ENCODE results near the gene APP.

Gene APP

DNA sequence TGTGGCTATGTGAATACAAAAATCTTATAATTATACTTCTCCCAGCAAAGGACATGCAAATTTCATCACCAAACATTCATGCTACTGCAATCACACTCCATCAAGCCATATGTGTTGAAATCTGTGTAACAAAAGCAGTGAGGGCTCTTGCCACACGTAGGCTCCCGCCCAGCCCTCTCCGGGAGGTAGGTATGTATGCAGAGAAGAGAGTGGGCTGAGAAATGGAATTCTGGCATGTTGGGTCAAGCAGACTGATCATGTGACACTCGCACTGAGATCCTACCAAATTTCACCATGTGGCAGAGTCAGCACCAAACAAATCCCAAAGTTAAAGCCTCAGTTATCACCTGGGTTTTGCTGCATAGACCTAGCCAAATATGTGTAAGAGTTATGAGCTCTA, 49.7 kb downstream of the APP start:
- Histone ChIP-seq H3K27ac (no peak overlapping the region), H3K4me1 (no peaks in the 10 kb centered on the region), H2AFZ (no peak overlapping the region), H3K4me3 (ENCODE audit: low read depth, low read length) (no peak overlapping the region), H3K27me3 (ENCODE audit: control insufficient read depth, insufficient read depth, low read length) (no peaks in the 10 kb centered on the region), H3K36me3 (ENCODE audit: control insufficient read depth, insufficient read depth, low read length) (no peaks in the 10 kb centered on the region), H3K4me2 (ENCODE audit: low read length) (no peak overlapping the region), H3K9me3 (ENCODE audit: control insufficient read depth, low read length) (no peaks in the 10 kb centered on the region), H3K79me2 (no peaks in the 10 kb centered on the region), H3K9ac (no peak overlapping the region)
- TF ChIP-seq, protein P1, sequence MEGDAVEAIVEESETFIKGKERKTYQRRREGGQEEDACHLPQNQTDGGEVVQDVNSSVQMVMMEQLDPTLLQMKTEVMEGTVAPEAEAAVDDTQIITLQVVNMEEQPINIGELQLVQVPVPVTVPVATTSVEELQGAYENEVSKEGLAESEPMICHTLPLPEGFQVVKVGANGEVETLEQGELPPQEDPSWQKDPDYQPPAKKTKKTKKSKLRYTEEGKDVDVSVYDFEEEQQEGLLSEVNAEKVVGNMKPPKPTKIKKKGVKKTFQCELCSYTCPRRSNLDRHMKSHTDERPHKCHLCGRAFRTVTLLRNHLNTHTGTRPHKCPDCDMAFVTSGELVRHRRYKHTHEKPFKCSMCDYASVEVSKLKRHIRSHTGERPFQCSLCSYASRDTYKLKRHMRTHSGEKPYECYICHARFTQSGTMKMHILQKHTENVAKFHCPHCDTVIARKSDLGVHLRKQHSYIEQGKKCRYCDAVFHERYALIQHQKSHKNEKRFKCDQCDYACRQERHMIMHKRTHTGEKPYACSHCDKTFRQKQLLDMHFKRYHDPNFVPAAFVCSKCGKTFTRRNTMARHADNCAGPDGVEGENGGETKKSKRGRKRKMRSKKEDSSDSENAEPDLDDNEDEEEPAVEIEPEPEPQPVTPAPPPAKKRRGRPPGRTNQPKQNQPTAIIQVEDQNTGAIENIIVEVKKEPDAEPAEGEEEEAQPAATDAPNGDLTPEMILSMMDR (IDR thresholded peaks at IDR 0.05): no peak

DNA sequence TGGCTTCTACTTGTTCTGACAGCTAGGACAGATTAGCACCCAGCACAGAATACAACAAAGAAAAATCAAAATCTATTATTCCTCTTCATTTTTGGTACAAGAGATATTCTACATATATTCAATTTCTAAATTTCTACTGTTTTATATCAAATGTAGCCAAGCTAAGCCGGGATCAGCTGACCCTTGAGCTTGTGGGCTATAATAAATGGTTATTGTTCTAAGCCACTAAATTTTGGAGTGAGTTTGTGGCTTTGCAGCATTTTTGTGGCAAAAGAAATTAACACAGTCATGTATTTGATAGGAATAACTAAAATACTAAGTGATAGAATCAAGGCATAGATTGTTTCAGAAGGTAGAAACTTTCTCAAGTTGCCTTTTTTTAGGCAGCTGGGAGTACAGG, 50.7 kb downstream of the APP start:
- Histone ChIP-seq H3K79me2 (no peaks in the 10 kb centered on the region), H2AFZ (no peak overlapping the region), H3K27me3 (ENCODE audit: control insufficient read depth, insufficient read depth, low read length) (no peaks in the 10 kb centered on the region), H3K4me1 (no peaks in the 10 kb centered on the region), H3K27ac (no peak overlapping the region), H3K4me2 (ENCODE audit: low read length) (no peak overlapping the region), H3K36me3 (ENCODE audit: control insufficient read depth, insufficient read depth, low read length) (no peaks in the 10 kb centered on the region), H3K9me3 (ENCODE audit: control insufficient read depth, low read length) (no peaks in the 10 kb centered on the region), H3K4me3 (ENCODE audit: low read depth, low read length) (no peak overlapping the region), H3K9ac (no peak overlapping the region)
- TF ChIP-seq, protein P1 (IDR thresholded peaks at IDR 0.05): no peak

DNA sequence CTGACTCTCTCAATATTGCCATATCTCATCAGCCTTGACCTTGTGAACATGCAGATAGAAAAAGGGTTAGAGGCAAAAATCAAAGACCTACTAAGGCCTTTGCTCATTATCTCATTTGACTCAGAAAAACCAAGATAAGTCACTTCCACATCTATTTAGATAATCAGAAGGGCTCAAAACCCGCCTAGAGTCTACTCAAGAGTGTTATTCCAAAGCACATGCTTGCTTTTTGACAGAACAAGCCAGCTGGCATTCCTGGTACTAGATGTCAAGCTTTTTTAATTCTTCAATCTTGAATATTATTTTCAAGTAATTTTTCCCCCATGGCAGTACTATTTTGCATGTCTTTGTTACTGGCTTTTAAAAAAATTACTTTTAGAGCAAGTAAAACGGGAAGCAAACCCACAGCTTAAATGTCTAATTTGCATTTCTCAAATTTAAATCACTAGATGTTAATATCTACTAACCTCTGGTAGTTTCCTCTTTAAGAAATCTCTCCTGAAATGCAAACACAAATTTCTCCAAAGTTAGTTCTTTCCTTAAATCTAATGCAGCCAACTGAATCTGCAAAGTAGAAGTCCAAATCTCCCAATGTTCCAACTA, 51.5 kb downstream of the APP start:
- Histone ChIP-seq H3K4me1 (no peaks in the 10 kb centered on the region), H3K9me3 (ENCODE audit: control insufficient read depth, low read length) (no peaks in the 10 kb centered on the region), H3K4me3 (ENCODE audit: low read depth, low read length) (no peak overlapping the region), H2AFZ (no peak overlapping the region), H3K79me2 (no peaks in the 10 kb centered on the region), H3K4me2 (ENCODE audit: low read length) (no peak overlapping the region), H3K36me3 (ENCODE audit: control insufficient read depth, insufficient read depth, low read length) (no peaks in the 10 kb centered on the region), H3K27me3 (ENCODE audit: control insufficient read depth, insufficient read depth, low read length) (no peaks in the 10 kb centered on the region), H3K27ac (no peak overlapping the region), H3K9ac (no peak overlapping the region)
- TF ChIP-seq, protein P1 (IDR thresholded peaks at IDR 0.05): no peak

DNA sequence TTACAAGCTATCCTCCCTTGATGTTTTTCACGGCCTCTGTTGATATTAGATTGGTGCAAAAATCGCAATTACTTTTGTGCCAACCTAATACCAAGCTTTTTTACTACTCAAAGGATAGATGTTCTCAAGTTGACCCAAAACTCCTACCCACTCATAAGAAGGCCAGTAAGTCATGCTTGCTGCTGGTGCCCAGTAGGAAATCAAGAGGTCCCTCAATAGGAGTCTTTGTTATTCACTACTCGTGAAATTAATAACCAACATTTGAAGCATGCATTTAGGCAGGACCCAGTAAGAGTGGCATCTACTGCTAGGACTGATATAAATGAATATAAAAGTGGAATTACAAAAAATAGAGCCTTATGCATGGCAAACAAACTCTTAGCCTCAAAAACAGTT, 52.6 kb downstream of the APP start:
- no peaks in the 10 kb centered on the region for H3K4me1 ChIP-seq
- H3K36me3 ChIP-seq (ENCODE audit: control insufficient read depth, insufficient read depth, low read length): no peaks in the 10 kb centered on the region
- no peaks in the 10 kb centered on the region for H3K27me3 ChIP-seq (ENCODE audit: control insufficient read depth, insufficient read depth, low read length)
- no peaks in the 10 kb centered on the region for H3K9me3 ChIP-seq (ENCODE audit: control insufficient read depth, low read length)
- H3K4me2 ChIP-seq (ENCODE audit: low read length): no peak overlapping the region
- H3K4me3 ChIP-seq (ENCODE audit: low read depth, low read length): no peak overlapping the region
- H2AFZ ChIP-seq: no peak overlapping the region
- TF ChIP-seq, protein P1 (IDR thresholded peaks at IDR 0.05): no peak
- no peak overlapping the region for H3K27ac ChIP-seq
- H3K9ac ChIP-seq: no peak overlapping the region
- H3K79me2 ChIP-seq: no peaks in the 10 kb centered on the region

DNA sequence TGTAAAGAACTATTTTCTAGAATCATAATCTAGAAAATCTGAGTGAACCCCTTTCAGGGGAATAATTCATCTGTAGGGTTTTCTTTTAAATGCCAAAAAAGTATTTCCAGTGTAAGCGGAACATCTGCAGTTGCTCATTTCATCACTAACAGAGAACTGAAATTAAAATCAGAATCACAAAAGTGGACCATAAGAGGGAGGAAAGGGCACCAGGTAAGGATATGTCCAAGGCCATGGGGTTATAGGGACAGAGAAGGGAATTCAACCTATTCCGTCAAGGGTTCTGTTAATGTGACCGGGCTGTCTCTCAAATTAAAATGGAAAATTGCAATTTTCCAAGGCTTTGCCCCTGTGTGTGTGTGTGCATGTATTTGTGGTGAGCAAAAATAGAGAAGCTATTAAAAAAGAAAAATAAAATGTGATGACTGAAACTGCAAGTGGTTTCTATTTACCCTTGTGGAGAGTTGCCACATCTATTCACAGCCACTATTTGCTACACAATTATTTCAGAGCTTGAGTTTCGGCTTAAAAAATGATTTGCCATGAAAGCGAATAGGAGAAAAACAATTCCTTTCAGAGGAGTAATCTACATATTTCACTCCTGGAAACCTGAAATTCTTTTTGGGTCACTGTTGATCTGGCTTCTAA, 53.1 kb downstream of the APP start:
- Histone ChIP-seq H3K36me3 (ENCODE audit: control insufficient read depth, insufficient read depth, low read length) (no peaks in the 10 kb centered on the region), H3K79me2 (no peaks in the 10 kb centered on the region), H3K4me1 (no peaks in the 10 kb centered on the region), H3K27ac (no peak overlapping the region), H3K27me3 (ENCODE audit: control insufficient read depth, insufficient read depth, low read length) (no peaks in the 10 kb centered on the region), H3K4me3 (ENCODE audit: low read depth, low read length) (no peak overlapping the region), H3K9ac (no peak overlapping the region), H3K4me2 (ENCODE audit: low read length) (no peak overlapping the region), H2AFZ (no peak overlapping the region), H3K9me3 (ENCODE audit: control insufficient read depth, low read length) (no peaks in the 10 kb centered on the region)
- TF ChIP-seq, protein P1 (IDR thresholded peaks at IDR 0.05): no peak

Data from parathyroid adenoma (tissue), 2 donors.